ENCODE measurements around the gene BST2. TPM values are rescaled to one million over a fixed set of nuclear protein-coding genes. Genes with fewer than 3 reads are reported as not detected.

The BST2 gene
- total and polyA plus RNA-seq, 10 of the 15 experiments (the other 5 are each of a cell fraction or from before 2014, with no cell fraction given), result 16.6 to 372 (median 264) TPM

DNA sequence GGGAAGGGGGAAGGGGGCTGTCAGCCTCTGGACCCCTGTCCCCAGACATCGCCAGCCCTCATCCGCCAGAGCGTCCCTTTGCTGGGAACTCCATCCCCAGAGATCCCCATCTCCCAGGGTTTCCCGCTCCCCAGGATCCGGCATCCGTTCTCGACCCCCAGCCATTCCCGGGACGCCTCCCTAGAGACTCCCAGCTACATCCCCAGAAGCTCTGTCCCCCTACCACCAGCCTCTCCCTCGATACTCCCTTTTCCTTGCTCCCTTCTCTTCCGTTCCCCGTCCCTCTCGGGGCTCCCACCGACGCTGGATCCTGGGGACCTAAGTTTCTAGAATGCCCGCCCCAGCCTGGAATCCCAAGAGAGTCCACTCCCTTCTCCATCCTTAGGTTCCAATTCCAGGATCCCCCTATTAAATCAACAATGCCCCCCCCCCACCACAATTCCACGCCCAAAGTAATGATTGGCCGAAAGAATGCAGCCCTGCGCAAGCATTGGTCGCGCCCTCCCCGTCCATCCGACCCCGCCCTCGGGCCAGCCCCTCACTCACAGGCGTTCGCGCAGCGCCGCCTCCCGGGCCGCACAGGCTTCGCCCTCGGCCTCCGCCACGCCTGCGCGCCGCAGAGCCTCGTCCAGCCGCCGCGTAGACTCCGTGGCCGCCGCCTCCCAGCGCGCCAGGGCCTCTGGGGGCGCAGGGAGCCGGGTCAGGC is 14.6 kb downstream of the BST2 start (continued):
- TF ChIP-seq, protein P1, sequence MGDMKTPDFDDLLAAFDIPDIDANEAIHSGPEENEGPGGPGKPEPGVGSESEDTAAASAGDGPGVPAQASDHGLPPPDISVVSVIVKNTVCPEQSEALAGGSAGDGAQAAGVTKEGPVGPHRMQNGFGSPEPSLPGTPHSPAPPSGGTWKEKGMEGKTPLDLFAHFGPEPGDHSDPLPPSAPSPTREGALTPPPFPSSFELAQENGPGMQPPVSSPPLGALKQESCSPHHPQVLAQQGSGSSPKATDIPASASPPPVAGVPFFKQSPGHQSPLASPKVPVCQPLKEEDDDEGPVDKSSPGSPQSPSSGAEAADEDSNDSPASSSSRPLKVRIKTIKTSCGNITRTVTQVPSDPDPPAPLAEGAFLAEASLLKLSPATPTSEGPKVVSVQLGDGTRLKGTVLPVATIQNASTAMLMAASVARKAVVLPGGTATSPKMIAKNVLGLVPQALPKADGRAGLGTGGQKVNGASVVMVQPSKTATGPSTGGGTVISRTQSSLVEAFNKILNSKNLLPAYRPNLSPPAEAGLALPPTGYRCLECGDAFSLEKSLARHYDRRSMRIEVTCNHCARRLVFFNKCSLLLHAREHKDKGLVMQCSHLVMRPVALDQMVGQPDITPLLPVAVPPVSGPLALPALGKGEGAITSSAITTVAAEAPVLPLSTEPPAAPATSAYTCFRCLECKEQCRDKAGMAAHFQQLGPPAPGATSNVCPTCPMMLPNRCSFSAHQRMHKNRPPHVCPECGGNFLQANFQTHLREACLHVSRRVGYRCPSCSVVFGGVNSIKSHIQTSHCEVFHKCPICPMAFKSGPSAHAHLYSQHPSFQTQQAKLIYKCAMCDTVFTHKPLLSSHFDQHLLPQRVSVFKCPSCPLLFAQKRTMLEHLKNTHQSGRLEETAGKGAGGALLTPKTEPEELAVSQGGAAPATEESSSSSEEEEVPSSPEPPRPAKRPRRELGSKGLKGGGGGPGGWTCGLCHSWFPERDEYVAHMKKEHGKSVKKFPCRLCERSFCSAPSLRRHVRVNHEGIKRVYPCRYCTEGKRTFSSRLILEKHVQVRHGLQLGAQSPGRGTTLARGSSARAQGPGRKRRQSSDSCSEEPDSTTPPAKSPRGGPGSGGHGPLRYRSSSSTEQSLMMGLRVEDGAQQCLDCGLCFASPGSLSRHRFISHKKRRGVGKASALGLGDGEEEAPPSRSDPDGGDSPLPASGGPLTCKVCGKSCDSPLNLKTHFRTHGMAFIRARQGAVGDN (IDR thresholded peaks at IDR 0.05), result peak; percentile 21; the same call in 1 of the 2 replicates
- TF ChIP-seq YY1 (IDR thresholded peaks at IDR 0.05; ENCODE audit: low read depth, low read length) (peak; percentile 46; the same call in 1 of the 2 replicates), IKZF2 (IDR thresholded peaks at IDR 0.05) (peak in 1 of 2 experiments; percentile 18; a peak in 1 of 4 replicates), ATF7 (IDR thresholded peaks at IDR 0.05; ENCODE audit: low read depth) (no peak), CREB1 (IDR thresholded peaks at IDR 0.05; ENCODE audit: low read depth) (0 out of 2 replicates have a peak, but pooled peaks have one; percentile 18), SMARCA5 (IDR thresholded peaks at IDR 0.05) (peak; percentile 64; the same call in 1 of the 2 replicates), IKZF1 (conservative IDR thresholded peaks at IDR 0.05) (peak; percentile 53)
- TF ChIP-seq, protein P2, sequence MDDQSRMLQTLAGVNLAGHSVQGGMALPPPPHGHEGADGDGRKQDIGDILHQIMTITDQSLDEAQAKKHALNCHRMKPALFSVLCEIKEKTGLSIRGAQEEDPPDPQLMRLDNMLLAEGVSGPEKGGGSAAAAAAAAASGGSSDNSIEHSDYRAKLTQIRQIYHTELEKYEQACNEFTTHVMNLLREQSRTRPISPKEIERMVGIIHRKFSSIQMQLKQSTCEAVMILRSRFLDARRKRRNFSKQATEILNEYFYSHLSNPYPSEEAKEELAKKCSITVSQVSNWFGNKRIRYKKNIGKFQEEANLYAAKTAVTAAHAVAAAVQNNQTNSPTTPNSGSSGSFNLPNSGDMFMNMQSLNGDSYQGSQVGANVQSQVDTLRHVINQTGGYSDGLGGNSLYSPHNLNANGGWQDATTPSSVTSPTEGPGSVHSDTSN (IDR thresholded peaks at IDR 0.05; ENCODE audit: insufficient replicate concordance, low read depth, low read length), result peak; percentile 43
- TF ChIP-seq, protein P3, sequence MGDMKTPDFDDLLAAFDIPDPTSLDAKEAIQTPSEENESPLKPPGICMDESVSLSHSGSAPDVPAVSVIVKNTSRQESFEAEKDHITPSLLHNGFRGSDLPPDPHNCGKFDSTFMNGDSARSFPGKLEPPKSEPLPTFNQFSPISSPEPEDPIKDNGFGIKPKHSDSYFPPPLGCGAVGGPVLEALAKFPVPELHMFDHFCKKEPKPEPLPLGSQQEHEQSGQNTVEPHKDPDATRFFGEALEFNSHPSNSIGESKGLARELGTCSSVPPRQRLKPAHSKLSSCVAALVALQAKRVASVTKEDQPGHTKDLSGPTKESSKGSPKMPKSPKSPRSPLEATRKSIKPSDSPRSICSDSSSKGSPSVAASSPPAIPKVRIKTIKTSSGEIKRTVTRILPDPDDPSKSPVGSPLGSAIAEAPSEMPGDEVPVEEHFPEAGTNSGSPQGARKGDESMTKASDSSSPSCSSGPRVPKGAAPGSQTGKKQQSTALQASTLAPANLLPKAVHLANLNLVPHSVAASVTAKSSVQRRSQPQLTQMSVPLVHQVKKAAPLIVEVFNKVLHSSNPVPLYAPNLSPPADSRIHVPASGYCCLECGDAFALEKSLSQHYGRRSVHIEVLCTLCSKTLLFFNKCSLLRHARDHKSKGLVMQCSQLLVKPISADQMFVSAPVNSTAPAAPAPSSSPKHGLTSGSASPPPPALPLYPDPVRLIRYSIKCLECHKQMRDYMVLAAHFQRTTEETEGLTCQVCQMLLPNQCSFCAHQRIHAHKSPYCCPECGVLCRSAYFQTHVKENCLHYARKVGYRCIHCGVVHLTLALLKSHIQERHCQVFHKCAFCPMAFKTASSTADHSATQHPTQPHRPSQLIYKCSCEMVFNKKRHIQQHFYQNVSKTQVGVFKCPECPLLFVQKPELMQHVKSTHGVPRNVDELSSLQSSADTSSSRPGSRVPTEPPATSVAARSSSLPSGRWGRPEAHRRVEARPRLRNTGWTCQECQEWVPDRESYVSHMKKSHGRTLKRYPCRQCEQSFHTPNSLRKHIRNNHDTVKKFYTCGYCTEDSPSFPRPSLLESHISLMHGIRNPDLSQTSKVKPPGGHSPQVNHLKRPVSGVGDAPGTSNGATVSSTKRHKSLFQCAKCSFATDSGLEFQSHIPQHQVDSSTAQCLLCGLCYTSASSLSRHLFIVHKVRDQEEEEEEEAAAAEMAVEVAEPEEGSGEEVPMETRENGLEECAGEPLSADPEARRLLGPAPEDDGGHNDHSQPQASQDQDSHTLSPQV (IDR thresholded peaks at IDR 0.05), result 0 out of 2 replicates have a peak, but pooled peaks have one; percentile 64
